ENCODE data around the gene TDP1. TPM values are rescaled to one million over a fixed set of nuclear protein-coding genes. Genes with fewer than 3 reads are reported as not detected.
"Not testable (repeated sequence)": the region's sequence is repeated elsewhere in the genome, so short reads cannot be mapped to it uniquely, and the experiment has no call there.

Gene TDP1
- total RNA-seq, 1 donor from 2014 or later = 63.4 TPM

DNA sequence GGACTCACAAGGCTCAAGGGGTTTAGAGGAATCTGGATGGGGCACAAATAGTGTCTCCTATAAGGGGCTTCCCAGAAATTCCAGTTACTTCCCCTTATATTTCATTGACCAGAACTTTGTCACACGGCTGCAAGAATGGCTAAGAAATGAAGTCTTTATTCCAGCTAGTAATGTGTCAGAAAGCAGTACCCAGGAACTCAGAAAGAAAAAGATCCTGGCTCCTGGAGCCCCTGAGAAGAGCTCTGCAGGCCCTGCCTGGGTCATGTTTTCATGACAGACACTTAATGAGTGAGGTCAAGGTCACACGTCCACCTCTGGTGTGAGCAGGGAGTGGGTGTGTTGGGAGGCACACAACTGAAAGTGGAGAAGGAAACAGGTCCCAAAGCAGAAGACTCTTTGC lies 123.8 kb downstream of the TDP1 start:
- H3K9me3 Mint-ChIP-seq = no peaks in the 10 kb centered on the region
- H3K27ac Mint-ChIP-seq = no peak overlapping the region
- no peak overlapping the region for H3K9ac ChIP-seq
- H3K4me1 ChIP-seq = no peaks in the 10 kb centered on the region
- no peak overlapping the region for H3K4me3 Mint-ChIP-seq
- no peaks in the 10 kb centered on the region for H3K9me3 ChIP-seq (ENCODE audit: low read depth)
- TF ChIP-seq EZH2phosphoT487 (IDR thresholded peaks at IDR 0.05) = no peak
- TF ChIP-seq EZH2 (IDR thresholded peaks at IDR 0.05) = no peak
- TF ChIP-seq, protein P1, sequence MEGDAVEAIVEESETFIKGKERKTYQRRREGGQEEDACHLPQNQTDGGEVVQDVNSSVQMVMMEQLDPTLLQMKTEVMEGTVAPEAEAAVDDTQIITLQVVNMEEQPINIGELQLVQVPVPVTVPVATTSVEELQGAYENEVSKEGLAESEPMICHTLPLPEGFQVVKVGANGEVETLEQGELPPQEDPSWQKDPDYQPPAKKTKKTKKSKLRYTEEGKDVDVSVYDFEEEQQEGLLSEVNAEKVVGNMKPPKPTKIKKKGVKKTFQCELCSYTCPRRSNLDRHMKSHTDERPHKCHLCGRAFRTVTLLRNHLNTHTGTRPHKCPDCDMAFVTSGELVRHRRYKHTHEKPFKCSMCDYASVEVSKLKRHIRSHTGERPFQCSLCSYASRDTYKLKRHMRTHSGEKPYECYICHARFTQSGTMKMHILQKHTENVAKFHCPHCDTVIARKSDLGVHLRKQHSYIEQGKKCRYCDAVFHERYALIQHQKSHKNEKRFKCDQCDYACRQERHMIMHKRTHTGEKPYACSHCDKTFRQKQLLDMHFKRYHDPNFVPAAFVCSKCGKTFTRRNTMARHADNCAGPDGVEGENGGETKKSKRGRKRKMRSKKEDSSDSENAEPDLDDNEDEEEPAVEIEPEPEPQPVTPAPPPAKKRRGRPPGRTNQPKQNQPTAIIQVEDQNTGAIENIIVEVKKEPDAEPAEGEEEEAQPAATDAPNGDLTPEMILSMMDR (IDR thresholded peaks at IDR 0.05) = no peak
- no peak for DNase-seq (ENCODE audit: low spot score)
- no peaks in the 10 kb centered on the region for H4K20me1 ChIP-seq (ENCODE audit: low read depth)
- H2AFZ ChIP-seq (replicated peaks) = no peak overlapping the region
- H3F3A ChIP-seq (ENCODE audit: low read depth) = no peaks in the 10 kb centered on the region
- no peak overlapping the region for H3K27ac ChIP-seq
- H3K4me3 ChIP-seq = no peak overlapping the region
- H3K36me3 ChIP-seq = no peaks in the 10 kb centered on the region
- no peaks in the 10 kb centered on the region for H3K36me3 Mint-ChIP-seq
- no peaks in the 10 kb centered on the region for H3K27me3 ChIP-seq
- no peaks in the 10 kb centered on the region for H3K79me2 ChIP-seq (ENCODE audit: low read depth)
- H3K27me3 Mint-ChIP-seq (ENCODE audit: insufficient read depth, low read depth) = peaks cover 2% of the 10 kb centered on the region
- H3K4me2 ChIP-seq = no peak overlapping the region
- H3K4me1 Mint-ChIP-seq = no peaks in the 10 kb centered on the region

DNA sequence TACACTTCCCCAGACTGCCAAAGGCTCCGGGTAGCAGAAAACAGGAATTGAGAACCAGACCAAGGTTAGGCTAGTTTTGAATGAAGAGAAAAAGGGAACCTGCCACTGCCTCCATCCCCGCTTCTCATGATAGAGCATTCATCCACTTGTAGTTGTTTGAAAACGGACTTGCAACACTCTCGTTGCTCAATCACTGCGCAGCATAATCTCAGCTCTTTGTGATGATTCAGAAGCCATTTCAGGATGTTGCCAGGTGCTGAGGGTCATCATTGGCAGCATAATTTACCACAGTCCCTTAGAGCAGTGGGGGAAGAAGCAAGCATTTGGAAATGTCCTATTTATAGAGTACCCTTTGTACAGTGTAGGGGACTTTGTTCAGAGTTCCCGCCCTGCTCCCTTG lies 131.7 kb downstream of the TDP1 start:
- no peaks in the 10 kb centered on the region for H3K27me3 ChIP-seq
- no peak overlapping the region for H3K27ac ChIP-seq
- H3K4me1 Mint-ChIP-seq = no peaks in the 10 kb centered on the region
- H4K20me1 ChIP-seq (ENCODE audit: low read depth) = no peaks in the 10 kb centered on the region
- no peaks in the 10 kb centered on the region for H3K9me3 ChIP-seq (ENCODE audit: low read depth)
- no peak overlapping the region for H3K27ac Mint-ChIP-seq
- no peaks in the 10 kb centered on the region for H3K36me3 Mint-ChIP-seq
- H3K4me1 ChIP-seq = no peaks in the 10 kb centered on the region
- H3K79me2 ChIP-seq (ENCODE audit: low read depth) = no peaks in the 10 kb centered on the region
- no peak overlapping the region for H3K4me2 ChIP-seq
- no peak for TF ChIP-seq EZH2phosphoT487 (IDR thresholded peaks at IDR 0.05)
- no peak for TF ChIP-seq EZH2 (IDR thresholded peaks at IDR 0.05)
- TF ChIP-seq, protein P1 (IDR thresholded peaks at IDR 0.05) = no peak
- H3K36me3 ChIP-seq = no peaks in the 10 kb centered on the region
- no peak overlapping the region for H3K4me3 ChIP-seq
- no peak overlapping the region for H2AFZ ChIP-seq (replicated peaks)
- no peaks in the 10 kb centered on the region for H3F3A ChIP-seq (ENCODE audit: low read depth)
- H3K9ac ChIP-seq = no peak overlapping the region
- no peak for DNase-seq (ENCODE audit: low spot score)
- peaks cover 14% of the 10 kb centered on the region for H3K9me3 Mint-ChIP-seq
- no peaks in the 10 kb centered on the region for H3K27me3 Mint-ChIP-seq (ENCODE audit: insufficient read depth, low read depth)
- H3K4me3 Mint-ChIP-seq = no peak overlapping the region

DNA sequence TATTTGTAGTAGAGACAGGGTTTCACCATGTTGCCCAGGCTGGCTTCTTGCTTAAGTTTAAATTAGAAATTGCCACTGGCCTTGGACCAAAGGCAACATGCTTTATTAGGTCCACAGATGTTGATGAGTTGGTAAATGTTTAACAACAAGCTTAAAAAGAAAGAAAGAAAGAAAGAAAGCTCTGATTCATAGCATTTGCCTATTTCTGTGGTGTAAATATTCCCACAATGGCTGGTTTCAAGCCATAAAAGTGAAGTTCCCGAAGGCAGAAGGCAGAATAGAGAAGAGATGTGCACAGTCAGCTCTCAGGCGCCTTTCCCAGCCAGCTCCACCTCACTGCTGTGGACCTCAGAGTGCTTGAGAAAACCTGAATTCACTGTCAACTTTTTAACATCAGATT lies 132.4 kb downstream of the TDP1 start:
- no peaks in the 10 kb centered on the region for H3F3A ChIP-seq (ENCODE audit: low read depth)
- Mint-ChIP-seq H3K4me3 (no peak overlapping the region), H3K36me3 (no peaks in the 10 kb centered on the region), H3K27me3 (ENCODE audit: insufficient read depth, low read depth) (no peaks in the 10 kb centered on the region), H3K27ac (no peak overlapping the region), H3K9me3 (peaks cover 18% of the 10 kb centered on the region), H3K4me1 (no peaks in the 10 kb centered on the region)
- H2AFZ ChIP-seq (replicated peaks) = no peak overlapping the region
- no peak overlapping the region for H3K27ac ChIP-seq
- no peaks in the 10 kb centered on the region for H4K20me1 ChIP-seq (ENCODE audit: low read depth)
- no peaks in the 10 kb centered on the region for H3K36me3 ChIP-seq
- no peak overlapping the region for H3K9ac ChIP-seq
- H3K27me3 ChIP-seq = no peaks in the 10 kb centered on the region
- no peaks in the 10 kb centered on the region for H3K79me2 ChIP-seq (ENCODE audit: low read depth)
- no peak overlapping the region for H3K4me2 ChIP-seq
- no peak for TF ChIP-seq EZH2 (IDR thresholded peaks at IDR 0.05)
- TF ChIP-seq EZH2phosphoT487 (IDR thresholded peaks at IDR 0.05) = no peak
- TF ChIP-seq, protein P1 (IDR thresholded peaks at IDR 0.05) = no peak
- no peaks in the 10 kb centered on the region for H3K9me3 ChIP-seq (ENCODE audit: low read depth)
- DNase-seq (ENCODE audit: low spot score) = no peak
- H3K4me1 ChIP-seq = no peaks in the 10 kb centered on the region
- H3K4me3 ChIP-seq = no peak overlapping the region

DNA sequence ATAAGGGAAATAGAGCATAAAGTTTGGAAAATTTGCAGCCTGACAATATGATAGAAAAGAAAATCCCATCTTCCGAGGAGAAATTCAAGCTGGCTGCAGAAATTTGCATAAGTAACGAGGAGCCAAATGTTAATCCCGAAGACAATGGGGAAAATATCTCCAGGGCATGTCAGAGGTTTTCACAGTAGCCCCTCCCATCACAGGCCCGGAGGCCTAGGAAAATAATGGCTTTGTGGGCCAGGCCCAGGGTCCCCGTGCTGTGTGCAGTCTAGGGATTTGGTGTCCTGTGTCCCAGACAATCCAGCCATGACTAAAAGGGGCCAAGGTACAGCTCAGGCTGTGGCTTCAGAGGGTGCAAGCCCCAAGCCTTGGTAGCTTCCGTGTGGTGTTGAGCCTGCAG lies 133.8 kb downstream of the TDP1 start:
- not testable (repeated sequence) for H3K4me1 ChIP-seq; H3K4me2 ChIP-seq; H3K36me3 ChIP-seq; H3K27ac ChIP-seq; H3K9me3 ChIP-seq (ENCODE audit: low read depth); H3K4me1 Mint-ChIP-seq; H3K27me3 Mint-ChIP-seq (ENCODE audit: insufficient read depth, low read depth); H3K79me2 ChIP-seq (ENCODE audit: low read depth); H3K36me3 Mint-ChIP-seq; H4K20me1 ChIP-seq (ENCODE audit: low read depth); H3K4me3 Mint-ChIP-seq; H3F3A ChIP-seq (ENCODE audit: low read depth); H3K4me3 ChIP-seq; H3K9ac ChIP-seq; H3K27me3 ChIP-seq; H3K27ac Mint-ChIP-seq
- peak overlapping the region; percentile 57 for H2AFZ ChIP-seq (replicated peaks)
- peaks cover 22% of the 10 kb centered on the region for H3K9me3 Mint-ChIP-seq
- peak; percentile 20 for DNase-seq (ENCODE audit: low spot score)

Measured in neural progenitor cell (in vitro differentiated cells).